Measurements from ENCODE around the gene NEAT1. TPM values are rescaled to one million over a fixed set of nuclear protein-coding genes. Genes with fewer than 3 reads are reported as not detected.

The NEAT1 gene
- total and polyA plus RNA-seq, 9 donors: 15.6 to 203 (median 65.3) TPM

- H3K4me1 ChIP-seq (ENCODE audit: control insufficient read depth, insufficient read depth, low read length): peaks cover 35% of the 10 kb centered on the region
- peaks cover 14% of the 10 kb centered on the region for H3K36me3 ChIP-seq (ENCODE audit: control insufficient read depth, insufficient read depth, low read length)
- no peaks in the 10 kb centered on the region for H3K27me3 ChIP-seq (ENCODE audit: control insufficient read depth, insufficient read depth, low read length)
- DNase-seq: no peak
- H3K27ac ChIP-seq (ENCODE audit: low read length): peak overlapping the region; percentile 26
- H3K4me3 ChIP-seq (ENCODE audit: low read length): no peak overlapping the region
- no CpG with 5 or more reads among the region's 5 CpGs for WGBS (ENCODE audit: insufficient coverage)
- no peaks in the 10 kb centered on the region for H3K9me3 ChIP-seq (replicated peaks; ENCODE audit: control insufficient read depth, low read depth, low read length)
Observed at GRCh38 chr11:65428578-65429067, 6.0 kb downstream of the NEAT1 start.

- Histone ChIP-seq H3K4me1 (ENCODE audit: control insufficient read depth, insufficient read depth, low read length) (peaks cover 30% of the 10 kb centered on the region), H3K9me3 (replicated peaks; ENCODE audit: control insufficient read depth, low read depth, low read length) (no peaks in the 10 kb centered on the region), H3K4me3 (ENCODE audit: low read length) (no peak overlapping the region), H3K27ac (ENCODE audit: low read length) (peak overlapping the region; percentile 62), H3K36me3 (ENCODE audit: control insufficient read depth, insufficient read depth, low read length) (peaks cover 17% of the 10 kb centered on the region), H3K27me3 (ENCODE audit: control insufficient read depth, insufficient read depth, low read length) (no peaks in the 10 kb centered on the region)
- no peak for DNase-seq
- WGBS (ENCODE audit: insufficient coverage): no CpG with 5 or more reads among the region's 9 CpGs
Observed at GRCh38 chr11:65429068-65429681, 6.6 kb downstream of the NEAT1 start.

GRCh38 chr11:65429724-65430405 is 7.3 kb downstream of the NEAT1 start:
- Histone ChIP-seq H3K4me1 (ENCODE audit: control insufficient read depth, insufficient read depth, low read length) (peaks cover 26% of the 10 kb centered on the region), H3K27ac (ENCODE audit: low read length) (peak overlapping the region; percentile 86), H3K27me3 (ENCODE audit: control insufficient read depth, insufficient read depth, low read length) (no peaks in the 10 kb centered on the region), H3K36me3 (ENCODE audit: control insufficient read depth, insufficient read depth, low read length) (peaks cover 24% of the 10 kb centered on the region), H3K4me3 (ENCODE audit: low read length) (no peak overlapping the region), H3K9me3 (replicated peaks; ENCODE audit: control insufficient read depth, low read depth, low read length) (no peaks in the 10 kb centered on the region)
- peak; percentile 82 for DNase-seq
- WGBS (ENCODE audit: insufficient coverage): 0% methylated on average over 2 of the region's 9 CpGs

- peaks cover 23% of the 10 kb centered on the region for H3K4me1 ChIP-seq (ENCODE audit: control insufficient read depth, insufficient read depth, low read length)
- peaks cover 29% of the 10 kb centered on the region for H3K36me3 ChIP-seq (ENCODE audit: control insufficient read depth, insufficient read depth, low read length)
- no CpG with 5 or more reads among the region's 6 CpGs for WGBS (ENCODE audit: insufficient coverage)
- H3K9me3 ChIP-seq (replicated peaks; ENCODE audit: control insufficient read depth, low read depth, low read length): no peaks in the 10 kb centered on the region
- H3K4me3 ChIP-seq (ENCODE audit: low read length): no peak overlapping the region
- no peaks in the 10 kb centered on the region for H3K27me3 ChIP-seq (ENCODE audit: control insufficient read depth, insufficient read depth, low read length)
- peak; percentile 71 for DNase-seq
- H3K27ac ChIP-seq (ENCODE audit: low read length): peak overlapping the region; percentile 86
Observed at GRCh38 chr11:65430406-65431217, 8.0 kb downstream of the NEAT1 start.

DNA sequence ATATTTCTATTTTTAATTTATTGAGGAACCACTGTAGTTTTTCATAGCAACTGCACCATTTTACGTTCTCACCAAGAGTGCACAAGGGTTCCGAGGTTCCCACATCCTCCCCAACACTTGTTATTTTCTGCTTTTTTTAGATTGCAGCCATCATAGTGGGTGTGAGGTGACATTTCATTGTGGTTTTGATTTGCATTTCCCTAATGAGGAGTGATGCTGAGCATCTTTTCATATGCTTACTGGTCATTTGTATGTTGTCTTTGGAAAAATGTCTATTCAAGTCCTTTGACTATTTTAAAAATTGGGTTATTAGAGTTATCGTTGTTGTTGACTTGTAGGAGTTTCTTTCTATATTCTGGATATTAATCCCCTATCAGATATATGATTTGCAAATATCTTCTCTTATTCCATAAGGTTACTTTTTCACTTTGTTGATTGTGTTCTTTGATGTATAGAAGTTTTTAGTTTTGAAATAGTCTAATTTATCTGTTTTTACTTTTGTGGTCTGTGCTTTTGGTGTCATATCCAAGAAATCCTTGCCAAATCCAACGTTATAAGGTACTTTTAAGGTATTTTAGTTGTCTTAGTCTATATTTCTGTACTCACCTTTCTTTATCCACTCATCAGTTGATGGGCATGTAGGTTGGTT is 9.0 kb downstream of the NEAT1 start:
- Histone ChIP-seq H3K36me3 (ENCODE audit: control insufficient read depth, insufficient read depth, low read length) (peaks cover 39% of the 10 kb centered on the region), H3K27me3 (ENCODE audit: control insufficient read depth, insufficient read depth, low read length) (no peaks in the 10 kb centered on the region), H3K27ac (ENCODE audit: low read length) (no peak overlapping the region), H3K4me1 (ENCODE audit: control insufficient read depth, insufficient read depth, low read length) (peaks cover 21% of the 10 kb centered on the region), H3K4me3 (ENCODE audit: low read length) (no peak overlapping the region), H3K9me3 (replicated peaks; ENCODE audit: control insufficient read depth, low read depth, low read length) (no peaks in the 10 kb centered on the region)
- no CpG with 5 or more reads among the region's 4 CpGs for WGBS (ENCODE audit: insufficient coverage)
- no peak for DNase-seq

DNA sequence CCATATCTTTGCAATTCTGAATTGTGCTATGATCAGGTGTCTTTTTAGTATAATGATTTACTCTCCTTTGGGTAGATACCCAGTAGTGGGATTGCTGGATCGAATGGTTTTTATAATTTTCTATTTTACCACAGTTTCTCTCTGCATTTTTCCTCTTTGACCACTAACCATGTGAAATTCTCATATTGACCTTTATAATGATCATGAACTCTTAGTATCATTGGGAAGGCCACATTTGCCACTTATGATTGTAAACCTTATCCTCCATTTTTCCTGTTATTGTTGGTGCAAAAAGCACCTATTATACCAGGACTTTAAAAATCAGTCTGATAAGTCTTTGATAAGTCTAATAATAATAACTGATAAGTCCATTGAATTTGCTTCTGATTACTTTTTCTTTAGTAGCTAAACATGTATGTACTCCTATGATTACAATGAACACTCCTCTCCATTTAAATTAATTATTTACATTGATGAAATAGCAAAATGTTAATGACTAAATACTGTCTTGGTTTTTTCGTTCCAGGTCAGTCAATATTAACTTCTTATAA is 9.6 kb downstream of the NEAT1 start:
- DNase-seq: no peak
- H3K9me3 ChIP-seq (replicated peaks; ENCODE audit: control insufficient read depth, low read depth, low read length): no peaks in the 10 kb centered on the region
- H3K4me1 ChIP-seq (ENCODE audit: control insufficient read depth, insufficient read depth, low read length): peaks cover 15% of the 10 kb centered on the region
- no CpG with 5 or more reads among the region's 2 CpGs for WGBS (ENCODE audit: insufficient coverage)
- H3K4me3 ChIP-seq (ENCODE audit: low read length): no peak overlapping the region
- no peaks in the 10 kb centered on the region for H3K27me3 ChIP-seq (ENCODE audit: control insufficient read depth, insufficient read depth, low read length)
- H3K27ac ChIP-seq (ENCODE audit: low read length): no peak overlapping the region
- H3K36me3 ChIP-seq (ENCODE audit: control insufficient read depth, insufficient read depth, low read length): peaks cover 36% of the 10 kb centered on the region

GRCh38 chr11:65432686-65433582 is 10.3 kb downstream of the NEAT1 start:
- H3K4me1 ChIP-seq (ENCODE audit: control insufficient read depth, insufficient read depth, low read length): peaks cover 9% of the 10 kb centered on the region
- peaks cover 36% of the 10 kb centered on the region for H3K36me3 ChIP-seq (ENCODE audit: control insufficient read depth, insufficient read depth, low read length)
- H3K4me3 ChIP-seq (ENCODE audit: low read length): no peak overlapping the region
- no CpG with 5 or more reads among the region's 1 CpG for WGBS (ENCODE audit: insufficient coverage)
- no peaks in the 10 kb centered on the region for H3K9me3 ChIP-seq (replicated peaks; ENCODE audit: control insufficient read depth, low read depth, low read length)
- no peaks in the 10 kb centered on the region for H3K27me3 ChIP-seq (ENCODE audit: control insufficient read depth, insufficient read depth, low read length)
- no peak overlapping the region for H3K27ac ChIP-seq (ENCODE audit: low read length)
- no peak for DNase-seq

GRCh38 chr11:65433657-65434056 is 11.1 kb downstream of the NEAT1 start:
- H3K4me1 ChIP-seq (ENCODE audit: control insufficient read depth, insufficient read depth, low read length): peaks cover 9% of the 10 kb centered on the region
- H3K27me3 ChIP-seq (ENCODE audit: control insufficient read depth, insufficient read depth, low read length): no peaks in the 10 kb centered on the region
- H3K4me3 ChIP-seq (ENCODE audit: low read length): no peak overlapping the region
- DNase-seq: no peak
- no peaks in the 10 kb centered on the region for H3K9me3 ChIP-seq (replicated peaks; ENCODE audit: control insufficient read depth, low read depth, low read length)
- H3K36me3 ChIP-seq (ENCODE audit: control insufficient read depth, insufficient read depth, low read length): peaks cover 40% of the 10 kb centered on the region
- WGBS (ENCODE audit: insufficient coverage): no CpG with 5 or more reads among the region's 2 CpGs
- no peak overlapping the region for H3K27ac ChIP-seq (ENCODE audit: low read length)

- Histone ChIP-seq H3K9me3 (replicated peaks; ENCODE audit: control insufficient read depth, low read depth, low read length) (no peaks in the 10 kb centered on the region), H3K36me3 (ENCODE audit: control insufficient read depth, insufficient read depth, low read length) (peaks cover 43% of the 10 kb centered on the region), H3K4me1 (ENCODE audit: control insufficient read depth, insufficient read depth, low read length) (peaks cover 8% of the 10 kb centered on the region), H3K27me3 (ENCODE audit: control insufficient read depth, insufficient read depth, low read length) (no peaks in the 10 kb centered on the region), H3K27ac (ENCODE audit: low read length) (no peak overlapping the region), H3K4me3 (ENCODE audit: low read length) (no peak overlapping the region)
- DNase-seq: no peak
- 100% methylated on average over 2 of the region's 6 CpGs for WGBS (ENCODE audit: insufficient coverage)
Observed at GRCh38 chr11:65434057-65434666, 11.6 kb downstream of the NEAT1 start.
